GM23248 (cell line): ENCODE measurements around the gene INPP5J. TPM values are rescaled to one million over a fixed set of nuclear protein-coding genes. Genes with fewer than 3 reads are reported as not detected.

Source experiments
- DNase-seq: peaks from one replicate; pipeline ENCODE4 v3.0.0-alpha.2; 2015
- H2AFZ ChIP-seq: fragments of 200-600 bp; sonication (generic); 2 replicates; pipeline ENCODE4 v1.6.1; 2016; ENCODE audit warnings: antibody characterized with exemption
- H3F3A ChIP-seq: fragments of 200-600 bp; sonication (generic); 2 replicates; pipeline ENCODE4 v1.6.1; 2016; ENCODE audit warnings: mild to moderate bottlenecking, antibody characterized with exemption, mixed run types; ENCODE audit not compliant: insufficient read depth
- H3K27ac ChIP-seq: fragments of 200-600 bp; sonication (generic); 2 replicates; pipeline ENCODE4 v1.5.1; 2016; ENCODE audit warnings: mild to moderate bottlenecking
- H3K27me3 ChIP-seq: fragments of 200-600 bp; sonication (generic); replicated peaks from 2 replicates; pipeline ENCODE4 v1.6.1; 2016; ENCODE audit warnings: mild to moderate bottlenecking; ENCODE audit not compliant: insufficient read depth
- H3K36me3 ChIP-seq: fragments of 200-600 bp; sonication (generic); 2 replicates; pipeline ENCODE4 v1.6.1; 2016; ENCODE audit warnings: low read depth, mild to moderate bottlenecking
- H3K4me1 ChIP-seq: fragments of 200-600 bp; sonication (generic); 2 replicates; pipeline ENCODE4 v1.6.1; 2016; ENCODE audit warnings: mild to moderate bottlenecking; ENCODE audit not compliant: insufficient read depth
- H3K4me2 ChIP-seq: fragments of 200-600 bp; sonication (generic); one replicate; pipeline ENCODE4 v1.6.1; 2016; ENCODE audit warnings: mild to moderate bottlenecking; ENCODE audit not compliant: unreplicated experiment
- H3K4me3 ChIP-seq: fragments of 200-600 bp; sonication (generic); 2 replicates; pipeline ENCODE4 v1.5.1; 2016; ENCODE audit warnings: mild to moderate bottlenecking
- H3K79me2 ChIP-seq: fragments of 200-600 bp; sonication (generic); 2 replicates; pipeline ENCODE4 v1.6.1; 2016; ENCODE audit warnings: mild to moderate bottlenecking; ENCODE audit not compliant: insufficient read depth
- H3K9ac ChIP-seq: fragments of 200-600 bp; sonication (generic); 2 replicates; pipeline ENCODE4 v1.6.1; 2016; ENCODE audit warnings: mild to moderate bottlenecking
- H3K9me2 ChIP-seq: fragments of 200-600 bp; sonication (generic); 2 replicates; pipeline ENCODE4 v1.6.1; 2016; ENCODE audit warnings: mixed run types, mild to moderate bottlenecking, moderate library complexity; ENCODE audit not compliant: insufficient read depth
- H3K9me3 ChIP-seq: fragments of 200-600 bp; sonication (generic); one replicate; pipeline ENCODE4 v1.6.1; 2017; ENCODE audit warnings: low read depth
- H4K20me1 ChIP-seq: fragments of 200-600 bp; sonication (generic); 2 replicates; pipeline ENCODE4 v1.6.0; 2016; ENCODE audit not compliant: insufficient read depth
- EZH2 ChIP-seq: fragments of 200-600 bp; sonication (generic); IDR thresholded peaks from 2 replicates; pipeline ENCODE4 v1.6.1; 2018; ENCODE audit warnings: antibody characterized with exemption, mild to moderate bottlenecking; ENCODE audit not compliant: insufficient read depth, poor library complexity, severe bottlenecking
- EZH2phosphoT487 ChIP-seq: fragments of 200-600 bp; sonication (generic); IDR thresholded peaks from 2 replicates; pipeline ENCODE4 v1.6.1; 2018; ENCODE audit warnings: antibody characterized with exemption, moderate library complexity, mild to moderate bottlenecking, low read depth; ENCODE audit not compliant: insufficient read depth
- WGBS, 2 experiments: methylation state at CpG; one replicate each; pipeline ENCODE4 v1.1.6; 2015 to 2017; ENCODE audit warnings: low lambda C conversion rate in 2 of 2, low coverage in 1 of 2; ENCODE audit errors: missing lambda C conversion rate in 2 of 2; 5-methylcytosine and 5-hydroxymethylcytosine counted together
- in situ Hi-C: fragments of 300-500 bp; cut with MboI; formaldehyde crosslinking; loops from 2 replicates; pipeline ENCODE4 v1.15.0; 2020
- polyA plus RNA-seq: library from polyadenylated mRNA; unstranded; fragments of >200 nt; fragmentation: Nextera tagmentation; extraction: Ambion mirVana; gene quantifications from 2 replicates; pipeline ENCODE4 v1.2.1, GENCODE V29; 2016
- total RNA-seq: library from RNA; depleted of rRNA; stranded (reverse); fragments of >200 nt; shearing (Covaris generic); gene quantifications from 2 replicates; pipeline ENCODE4 v1.2.3, GENCODE V29; 2014

Gene INPP5J
- total and polyA plus RNA-seq, 2 experiments from 2014 or later: 0.26 TPM; not detected in 1

DNA sequence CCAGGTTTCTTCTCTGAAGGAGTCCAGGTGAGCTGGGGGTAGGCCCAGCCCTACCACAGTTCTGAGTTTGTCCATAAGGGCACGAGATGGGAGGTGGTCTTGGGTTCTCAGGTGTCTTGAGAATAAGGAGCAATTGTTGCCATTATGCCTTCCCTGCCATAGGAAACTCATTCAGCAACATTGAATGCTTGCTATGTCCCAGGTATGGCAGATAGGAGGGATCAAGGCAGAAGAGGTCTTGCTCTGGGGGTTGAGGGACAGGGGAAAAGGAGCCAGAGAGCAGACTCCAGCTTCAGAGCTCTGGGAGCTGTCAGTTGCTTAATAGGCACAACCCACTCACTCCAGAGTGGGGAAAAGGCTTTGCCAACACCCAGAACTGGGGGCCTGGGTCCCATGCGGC, 19.7 kb upstream of the INPP5J start:
- Histone ChIP-seq H3K27me3 (no peaks in the 10 kb centered on the region), H3K9me2 (no peaks in the 10 kb centered on the region), H3K4me1 (peaks cover 47% of the 10 kb centered on the region), H3K9me3 (no peaks in the 10 kb centered on the region), H3F3A (peaks cover 76% of the 10 kb centered on the region), H3K27ac (peak overlapping the region; percentile 99), H3K9ac (peak overlapping the region; percentile 83), H3K4me2 (peak overlapping the region; percentile 37), H2AFZ (no peak overlapping the region), H3K4me3 (no peak overlapping the region), H3K79me2 (peaks cover 28% of the 10 kb centered on the region), H3K36me3 (peaks cover 9% of the 10 kb centered on the region; the same call in 1 of the 2 replicates), H4K20me1 (no peaks in the 10 kb centered on the region)
- 68 to 75% methylated on average over 2 of the region's 2 CpGs for WGBS, 2 experiments
- TF ChIP-seq EZH2phosphoT487: no peak
- TF ChIP-seq EZH2: no peak
- DNase-seq: peak; percentile 21
- in situ Hi-C loops: no loop called here

- Histone ChIP-seq H3K27ac (peak overlapping the region; percentile 99), H4K20me1 (no peaks in the 10 kb centered on the region), H3K27me3 (no peaks in the 10 kb centered on the region), H3K4me2 (no peak overlapping the region), H3K9me3 (no peaks in the 10 kb centered on the region), H3K4me3 (no peak overlapping the region), H2AFZ (no peak overlapping the region), H3K9ac (peak overlapping the region; percentile 83; the same call in 1 of the 2 replicates), H3F3A (peaks cover 71% of the 10 kb centered on the region), H3K4me1 (peaks cover 45% of the 10 kb centered on the region), H3K9me2 (no peaks in the 10 kb centered on the region), H3K79me2 (peaks cover 28% of the 10 kb centered on the region), H3K36me3 (peaks cover 7% of the 10 kb centered on the region; the same call in 1 of the 2 replicates)
- in situ Hi-C loops: no loop called here
- peak; percentile 21 for DNase-seq
- 73 to 83% methylated on average over 33 of the region's 33 CpGs for WGBS, 2 experiments
- TF ChIP-seq EZH2phosphoT487 (no peak), EZH2 (no peak)
These were observed 18.7 kb upstream of the INPP5J start for GRCh38 chr22:31103899-31104694.

GRCh38 chr22:31104869-31105268, 17.9 kb upstream of the INPP5J start:
- peak; percentile 12 for DNase-seq
- no peaks in the 10 kb centered on the region for H3K9me2 ChIP-seq
- 75 to 87% methylated on average over 26 to 35 of the region's 35 CpGs for WGBS, 2 experiments
- H3K27me3 ChIP-seq: no peaks in the 10 kb centered on the region
- H3K36me3 ChIP-seq: peaks cover 7% of the 10 kb centered on the region; the same call in 1 of the 2 replicates
- H3K9me3 ChIP-seq: no peaks in the 10 kb centered on the region
- H3K4me1 ChIP-seq: peaks cover 39% of the 10 kb centered on the region
- H3K79me2 ChIP-seq: peaks cover 28% of the 10 kb centered on the region
- TF ChIP-seq EZH2phosphoT487 (no peak), EZH2 (no peak)
- H4K20me1 ChIP-seq: no peaks in the 10 kb centered on the region
- peaks cover 63% of the 10 kb centered on the region for H3F3A ChIP-seq
- in situ Hi-C loops: no loop called here
- H3K4me3 ChIP-seq: no peak overlapping the region
- H3K9ac ChIP-seq: no peak overlapping the region
- H3K27ac ChIP-seq: peak overlapping the region; percentile 100; the same call in 1 of the 2 replicates
- H3K4me2 ChIP-seq: no peak overlapping the region
- no peak overlapping the region for H2AFZ ChIP-seq

- Histone ChIP-seq H3K27me3 (no peaks in the 10 kb centered on the region), H4K20me1 (no peaks in the 10 kb centered on the region), H3K4me2 (peak overlapping the region; percentile 94), H3K4me1 (peaks cover 39% of the 10 kb centered on the region), H3K9ac (peak overlapping the region; percentile 100), H3K4me3 (peak overlapping the region; percentile 90), H3K9me3 (no peaks in the 10 kb centered on the region), H3F3A (peaks cover 58% of the 10 kb centered on the region), H3K9me2 (no peaks in the 10 kb centered on the region), H3K36me3 (peaks cover 7% of the 10 kb centered on the region; the same call in 1 of the 2 replicates), H2AFZ (no peak overlapping the region), H3K27ac (peak overlapping the region; percentile 100), H3K79me2 (peaks cover 28% of the 10 kb centered on the region)
- in situ Hi-C loops: no loop called here
- 88% methylated on average over 11 of the region's 11 CpGs for WGBS, 2 experiments
- peak; percentile 36 for DNase-seq
- TF ChIP-seq EZH2phosphoT487: no peak
- no peak for TF ChIP-seq EZH2
These were observed 17.4 kb upstream of the INPP5J start for GRCh38 chr22:31105282-31105929.
